H1 (cell line): ENCODE results near the gene SIRT3. TPM values are rescaled to one million over a fixed set of nuclear protein-coding genes. Genes with fewer than 3 reads are reported as not detected.
"Not testable (repeated sequence)": the region's sequence is repeated elsewhere in the genome, so short reads cannot be mapped to it uniquely, and the experiment has no call there.

Experiments
- CTCF ChIA-PET: fragments of 300-600 bp; sonication (Branson Sonifier 250); formaldehyde crosslinking; loops from one replicate; lab custom pipeline; 2021; ENCODE audit not compliant: partially characterized antibody; lab: Charles Lee
- POLR2A ChIA-PET: fragments of 300-600 bp; sonication (Branson Sonifier 250); formaldehyde crosslinking; loops from one replicate; lab custom pipeline; 2021; ENCODE audit warnings: inconsistent platforms; ENCODE audit not compliant: partially characterized antibody; lab: Charles Lee
- DNase-seq, 2 experiments: peaks; one replicate each; pipeline versions ENCODE4 v3.0.0 to v3.0.0-alpha.2; 2010 to 2022; ENCODE audit warnings: low spot score in 2 of 2, low read depth in 1 of 2, mixed read lengths in 1 of 2
- FAIRE-seq: peaks from 2 replicates; lab custom pipeline; 2011; peaks lifted over from hg19 to GRCh38; lab: Jason Lieb, UNC
- H2AFZ ChIP-seq: 2 replicates; pipeline ENCODE4 v1.8.1; 2012; ENCODE audit warnings: low read length, inconsistent platforms
- H2AK5ac ChIP-seq: 2 replicates; pipeline ENCODE4 v1.6.1; 2013; ENCODE audit warnings: low read depth, low read length
- H2BK120ac ChIP-seq: replicated peaks from 2 replicates; pipeline ENCODE3; 2013; ENCODE audit warnings: low read depth, low read length, inconsistent platforms
- H2BK12ac ChIP-seq: 2 replicates; pipeline ENCODE4 v1.6.1; 2013; ENCODE audit warnings: low read depth, low read length
- H2BK15ac ChIP-seq: 2 replicates; pipeline ENCODE4 v1.6.1; 2013; ENCODE audit warnings: low read length
- H2BK20ac ChIP-seq: 2 replicates; pipeline ENCODE4 v1.6.1; 2013; ENCODE audit warnings: low read length
- H2BK5ac ChIP-seq: 2 replicates; pipeline ENCODE4 v1.6.1; 2013; ENCODE audit warnings: low read depth, low read length
- H3K14ac ChIP-seq: 2 replicates; pipeline ENCODE4 v1.6.1; 2013; ENCODE audit warnings: inconsistent platforms; ENCODE audit not compliant: insufficient read length
- H3K18ac ChIP-seq: 2 replicates; pipeline ENCODE4 v1.6.1; 2013; ENCODE audit warnings: low read length; ENCODE audit errors: extremely low read depth
- H3K23ac ChIP-seq: 2 replicates; pipeline ENCODE4 v1.6.1; 2013; ENCODE audit warnings: inconsistent platforms; ENCODE audit not compliant: insufficient read length
- H3K23me2 ChIP-seq: 2 replicates; pipeline ENCODE4 v1.6.1; 2013; ENCODE audit warnings: low read depth, low read length
- H3K27ac ChIP-seq: 2 replicates; pipeline ENCODE4 v1.6.1; 2011; ENCODE audit warnings: low read depth, low read length, inconsistent platforms
- H3K27me3 ChIP-seq, 4 experiments: replicated peaks in 1 of 4; 1 replicate in 1 of 4; 2 replicates in 3 of 4; pipeline versions ENCODE4 v1.6.1 to v1.8.1; 2011 to 2013; ENCODE audit warnings: low read length in 3 of 4, mild to moderate bottlenecking in 3 of 4, inconsistent platforms in 2 of 4, mixed read lengths in 2 of 4, moderate library complexity in 1 of 4; ENCODE audit not compliant: control insufficient read depth in 3 of 4, insufficient read depth in 3 of 4; ENCODE audit errors: extremely low read depth in 1 of 4
- H3K36me3 ChIP-seq, 4 experiments: 2 replicates each; pipeline versions ENCODE4 v1.6.1 to v1.8.1; 2011 to 2013; ENCODE audit warnings: mild to moderate bottlenecking in 4 of 4, low read length in 3 of 4, moderate library complexity in 2 of 4, control low read depth in 1 of 4, inconsistent platforms in 1 of 4; ENCODE audit not compliant: insufficient read depth in 4 of 4, control insufficient read depth in 2 of 4
- H3K4ac ChIP-seq: replicated peaks from 2 replicates; pipeline ENCODE3; 2013; ENCODE audit warnings: low read length, low read depth, mixed read lengths, inconsistent platforms; ENCODE audit not compliant: insufficient read length
- H3K4me1 ChIP-seq, 4 experiments: replicated peaks in 1 of 4; 1 replicate in 1 of 4; 2 replicates in 3 of 4; pipeline versions ENCODE4 v1.6.1 to v1.8.1; 2011 to 2013; ENCODE audit warnings: low read length in 3 of 4, inconsistent platforms in 2 of 4, mixed read lengths in 1 of 4; ENCODE audit not compliant: insufficient read depth in 4 of 4, control insufficient read depth in 3 of 4
- H3K4me2 ChIP-seq, 2 experiments: 2 replicates each; pipeline versions ENCODE4 v1.6.1 to v1.8.1; 2011 to 2013; ENCODE audit warnings: low read depth in 2 of 2, low read length in 2 of 2, control low read depth in 1 of 2, inconsistent platforms in 1 of 2, mild to moderate bottlenecking in 1 of 2; ENCODE audit not compliant: insufficient read depth in 1 of 2
- H3K4me3 ChIP-seq, 4 experiments: fragments of 200-600, 300-600 bp in 1 of 4; sonication (generic), shearing (Covaris generic), sonication (Bioruptor Twin) in 1 of 4; 2 replicates each; pipeline versions ENCODE4 v1.5.1 to v1.8.1; 2011 to 2016; ENCODE audit warnings: low read length in 4 of 4, low read depth in 3 of 4, control low read depth in 2 of 4, inconsistent platforms in 2 of 4, mild to moderate bottlenecking in 2 of 4, mixed read lengths in 1 of 4, moderate library complexity in 1 of 4; ENCODE audit not compliant: insufficient read depth in 2 of 4; ENCODE audit errors: extremely low read depth in 1 of 4
- H3K56ac ChIP-seq: replicated peaks from 2 replicates; pipeline ENCODE3; 2013; ENCODE audit warnings: low read depth, mild to moderate bottlenecking, mixed read lengths, low read length, inconsistent platforms; ENCODE audit not compliant: insufficient read length
- H3K79me1 ChIP-seq: 2 replicates; pipeline ENCODE4 v1.6.1; 2013; ENCODE audit warnings: low read depth, low read length, control low read depth
- H3K79me2 ChIP-seq, 2 experiments: 2 replicates each; pipeline versions ENCODE4 v1.6.1 to v1.8.1; 2012 to 2013; ENCODE audit warnings: low read length in 2 of 2, mild to moderate bottlenecking in 2 of 2, inconsistent platforms in 1 of 2; ENCODE audit not compliant: insufficient read depth in 2 of 2, control insufficient read depth in 1 of 2
- H3K9ac ChIP-seq, 4 experiments: replicated peaks in 1 of 4; 1 replicate in 1 of 4; 2 replicates in 3 of 4; pipeline versions ENCODE4 v1.6.1 to v1.8.1; 2011 to 2013; ENCODE audit warnings: low read depth in 3 of 4, low read length in 3 of 4, control low read depth in 2 of 4, mild to moderate bottlenecking in 2 of 4, moderate library complexity in 2 of 4, inconsistent platforms in 1 of 4; ENCODE audit errors: extremely low read depth in 1 of 4
- H3K9me3 ChIP-seq, 2 experiments: 2 replicates each; pipeline versions ENCODE4 v1.6.1 to v1.8.1; 2012 to 2013; ENCODE audit warnings: mild to moderate bottlenecking in 2 of 2, moderate library complexity in 2 of 2, control low read depth in 1 of 2, inconsistent platforms in 1 of 2, low read depth in 1 of 2, low read length in 1 of 2, mixed read lengths in 1 of 2; ENCODE audit not compliant: insufficient read depth in 2 of 2
- H4K20me1 ChIP-seq, 2 experiments: replicated peaks in 1 of 2; 2 replicates each; pipeline versions ENCODE3 to v1.8.1; 2011 to 2013; ENCODE audit warnings: inconsistent platforms in 2 of 2, low read length in 2 of 2, mild to moderate bottlenecking in 1 of 2; ENCODE audit not compliant: insufficient read depth in 2 of 2, control insufficient read depth in 1 of 2
- H4K5ac ChIP-seq: 2 replicates; pipeline ENCODE4 v1.6.1; 2013; ENCODE audit warnings: low read length, low read depth, mixed read lengths, inconsistent platforms; ENCODE audit not compliant: insufficient read length
- H4K8ac ChIP-seq: 2 replicates; pipeline ENCODE4 v1.8.0; 2013; ENCODE audit warnings: mild to moderate bottlenecking, moderate library complexity, low read length, inconsistent platforms; ENCODE audit not compliant: insufficient read depth; ENCODE audit errors: extremely low read depth
- H4K91ac ChIP-seq: replicated peaks from 2 replicates; pipeline ENCODE3; 2013; ENCODE audit warnings: low read length, mixed read lengths, inconsistent platforms; ENCODE audit not compliant: insufficient read length
- WGBS, 2 experiments: shearing (Covaris generic) in 1 of 2; methylation state at CpG; one replicate each; pipeline versions ENCODE4 v1.1.6 to v1.1.7; 2013 to 2015; ENCODE audit warnings: low lambda C conversion rate in 2 of 2, mixed read lengths in 2 of 2, inconsistent platforms in 1 of 2, low coverage in 1 of 2, missing lambda C conversion rate in 1 of 2; ENCODE audit not compliant: insufficient replicate concordance in 2 of 2, insufficient coverage in 1 of 2, insufficient read length in 1 of 2; ENCODE audit errors: extremely low coverage in 1 of 2, missing lambda C conversion rate in 1 of 2; 5-methylcytosine and 5-hydroxymethylcytosine counted together
- polyA plus RNA-seq, 7 experiments: library from polyadenylated mRNA; depleted of rRNA in 3 of 7; stranded (reverse) in 5 of 7; unstranded in 2 of 7; fragments of >200 nt in 5 of 7; fragments of 200-250 nt in 2 of 7; gene quantifications; 1 replicate in 5 of 7; 2 replicates in 1 of 7; 4 replicates in 1 of 7; pipeline versions ENCODE4 v1.2.1 to v1.2.3, GENCODE V29; 2011 to 2013; ENCODE audit warnings: missing spikeins in 2 of 7, mixed read lengths in 2 of 7
- total RNA-seq: library from RNA; stranded (reverse); fragmentation: NEBNext Ultra II Directional; extraction: Animal tissue kit (Norgen Biotek cat#: 25700); gene quantifications from 2 replicates; pipeline ENCODE4 v1.2.1, GENCODE V29; 2021

The SIRT3 gene
- total and polyA plus RNA-seq, 2 of the 8 experiments (the other 6 are each of a cell fraction or from before 2014, with no cell fraction given) = 14.3 to 21.6 TPM

GRCh38 chr11:192674-193128 lies 43.4 kb downstream of the SIRT3 start, which contains the start of gene SCGB1C1:
Gene SCGB1C1, plus strand, starts transcription at chr11:193078. Its CDS starts 22 bp downstream, at chr11:193100.
- H2BK5ac ChIP-seq, POLR2A ChIA-PET, H4K5ac ChIP-seq, H3K4ac ChIP-seq, H3K18ac ChIP-seq, H3K14ac ChIP-seq, H2BK12ac ChIP-seq, H3K4me3 ChIP-seq, DNase-seq, H3K23me2 ChIP-seq, H3K36me3 ChIP-seq, H3K79me1 ChIP-seq, H3K27me3 ChIP-seq, FAIRE-seq, H3K9ac ChIP-seq, H3K27ac ChIP-seq, H3K56ac ChIP-seq, H3K79me2 ChIP-seq, H2BK15ac ChIP-seq, H4K8ac ChIP-seq, H2BK120ac ChIP-seq, H2AK5ac ChIP-seq, H4K91ac ChIP-seq, H3K4me2 ChIP-seq, H3K4me1 ChIP-seq, H2AFZ ChIP-seq, H2BK20ac ChIP-seq, H3K23ac ChIP-seq, H4K20me1 ChIP-seq: not testable (repeated sequence)
- H3K9me3 ChIP-seq = peaks cover 9 to 22% of the 10 kb centered on the region in 2 experiments
- 77% methylated on average over 8 of the region's 11 CpGs; no CpG with 5 or more reads in 1 of the 2 experiments for WGBS, 2 experiments
- CTCF ChIA-PET = interaction anchor here (1.2 kb wide), 1 partner anchor 10 kb away, joined by 3 read pairs; no protein-coding TSS in a partner anchor
